ENCODE results near the gene VWDE.

DNA sequence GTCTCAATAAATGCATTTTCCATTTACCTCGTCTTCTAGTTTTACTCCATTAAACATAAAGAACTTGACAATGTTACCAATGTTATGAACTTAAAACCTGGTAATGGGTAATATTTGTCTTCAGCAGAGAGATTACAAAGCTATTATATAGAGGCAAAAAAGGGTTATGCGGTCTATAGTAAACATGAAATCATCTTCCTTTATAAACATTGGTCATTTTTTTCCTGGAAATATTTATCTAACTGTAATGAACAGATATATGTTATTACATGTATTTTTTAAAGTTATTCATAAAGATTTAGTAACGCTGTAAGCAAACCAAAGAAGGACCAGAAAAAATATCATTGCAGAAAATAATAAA lies 1.3 kb downstream of the VWDE start:
- TF ChIP-seq CTCF (IDR thresholded peaks at IDR 0.05 in 8 of 11, conservative IDR thresholded peaks at IDR 0.05 in 3 of 11), result no peak
- TF ChIP-seq POLR2A (IDR thresholded peaks at IDR 0.05), result no peak
- TF ChIP-seq POLR2AphosphoS5 (IDR thresholded peaks at IDR 0.05), result no peak
